ENCODE results near the gene FETUB. TPM values are rescaled to one million over a fixed set of nuclear protein-coding genes. Genes with fewer than 3 reads are reported as not detected.
A peak's percentile ranks its signal among the peaks of the same experiment; 100 is the strongest.

The FETUB gene
- total RNA-seq, 1 experiment from 2014 or later = not detected

GRCh38 chr3:186671051-186671450 is 30.9 kb downstream of the FETUB start:
- H3K27me3 ChIP-seq (ENCODE audit: insufficient read depth, low read depth) = no peaks in the 10 kb centered on the region
- no peak overlapping the region for H3K27ac ChIP-seq
- no peak for DNase-seq
- H3K4me3 ChIP-seq = no peak overlapping the region
- H3K9me3 ChIP-seq (ENCODE audit: insufficient read depth, low read depth) = no peaks in the 10 kb centered on the region; the same call in 1 of the 2 replicates
- peaks cover 9% of the 10 kb centered on the region; the same call in 1 of the 2 replicates for H3F3A ChIP-seq (ENCODE audit: insufficient read depth, low read depth)
- H3K4me1 ChIP-seq (replicated peaks; ENCODE audit: insufficient read depth) = peaks cover 22% of the 10 kb centered on the region
- no peaks in the 10 kb centered on the region for H4K20me1 ChIP-seq (ENCODE audit: insufficient read depth)
- CTCF ChIA-PET = interaction anchor here (0.6 kb wide), 1 partner anchor 56 kb away, joined by 5 read pairs; no protein-coding TSS in a partner anchor
- intact Hi-C loops (cut with micrococcal nuclease; ENCODE audit: unreplicated experiment) = no loop called here
- POLR2A ChIA-PET (ENCODE audit: unreplicated experiment) = interaction anchor here (0.5 kb wide), 1 partner anchor 875 kb away, joined by 7 read pairs; no protein-coding TSS in a partner anchor
- no TSS peak for BruUV-seq (replicated peaks)
- no peak overlapping the region for H3K4me2 ChIP-seq
- H3K9me2 ChIP-seq (ENCODE audit: insufficient read depth) = no peaks in the 10 kb centered on the region; the same call in 1 of the 2 replicates
- TF ChIP-seq, protein P1, sequence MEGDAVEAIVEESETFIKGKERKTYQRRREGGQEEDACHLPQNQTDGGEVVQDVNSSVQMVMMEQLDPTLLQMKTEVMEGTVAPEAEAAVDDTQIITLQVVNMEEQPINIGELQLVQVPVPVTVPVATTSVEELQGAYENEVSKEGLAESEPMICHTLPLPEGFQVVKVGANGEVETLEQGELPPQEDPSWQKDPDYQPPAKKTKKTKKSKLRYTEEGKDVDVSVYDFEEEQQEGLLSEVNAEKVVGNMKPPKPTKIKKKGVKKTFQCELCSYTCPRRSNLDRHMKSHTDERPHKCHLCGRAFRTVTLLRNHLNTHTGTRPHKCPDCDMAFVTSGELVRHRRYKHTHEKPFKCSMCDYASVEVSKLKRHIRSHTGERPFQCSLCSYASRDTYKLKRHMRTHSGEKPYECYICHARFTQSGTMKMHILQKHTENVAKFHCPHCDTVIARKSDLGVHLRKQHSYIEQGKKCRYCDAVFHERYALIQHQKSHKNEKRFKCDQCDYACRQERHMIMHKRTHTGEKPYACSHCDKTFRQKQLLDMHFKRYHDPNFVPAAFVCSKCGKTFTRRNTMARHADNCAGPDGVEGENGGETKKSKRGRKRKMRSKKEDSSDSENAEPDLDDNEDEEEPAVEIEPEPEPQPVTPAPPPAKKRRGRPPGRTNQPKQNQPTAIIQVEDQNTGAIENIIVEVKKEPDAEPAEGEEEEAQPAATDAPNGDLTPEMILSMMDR (conservative IDR thresholded peaks at IDR 0.05) = no peak
- no peak for TF ChIP-seq EZH2 (IDR thresholded peaks at IDR 0.05; ENCODE audit: low read depth)
- H3K36me3 ChIP-seq (ENCODE audit: low read depth) = no peaks in the 10 kb centered on the region
- no peaks in the 10 kb centered on the region for H3K79me2 ChIP-seq (ENCODE audit: low read depth)
- no peak overlapping the region for H2AFZ ChIP-seq

- no peaks in the 10 kb centered on the region for H4K20me1 ChIP-seq (ENCODE audit: insufficient read depth)
- no peaks in the 10 kb centered on the region for H3F3A ChIP-seq (ENCODE audit: insufficient read depth, low read depth)
- no peak overlapping the region for H3K4me3 ChIP-seq
- ChIA-PET CTCF (no interaction called here), POLR2A (ENCODE audit: unreplicated experiment) (interaction anchor here (0.6 kb wide), 1 partner anchor 18 kb away, joined by 3 read pairs; no protein-coding TSS in a partner anchor)
- H3K27ac ChIP-seq = no peak overlapping the region
- no peaks in the 10 kb centered on the region; the same call in 1 of the 2 replicates for H3K9me2 ChIP-seq (ENCODE audit: insufficient read depth)
- intact Hi-C loops (cut with micrococcal nuclease; ENCODE audit: unreplicated experiment) = no loop called here
- H3K79me2 ChIP-seq (ENCODE audit: low read depth) = no peaks in the 10 kb centered on the region
- no peak overlapping the region for H3K4me2 ChIP-seq
- TF ChIP-seq EZH2 (IDR thresholded peaks at IDR 0.05; ENCODE audit: low read depth) = no peak
- TF ChIP-seq, protein P1 (conservative IDR thresholded peaks at IDR 0.05) = no peak
- DNase-seq = no peak
- no TSS peak for BruUV-seq (replicated peaks)
- H3K27me3 ChIP-seq (ENCODE audit: insufficient read depth, low read depth) = no peaks in the 10 kb centered on the region
- H2AFZ ChIP-seq = no peak overlapping the region
- H3K4me1 ChIP-seq (replicated peaks; ENCODE audit: insufficient read depth) = peaks cover 7% of the 10 kb centered on the region; the same call in 1 of the 2 replicates
- H3K36me3 ChIP-seq (ENCODE audit: low read depth) = no peaks in the 10 kb centered on the region
- no peaks in the 10 kb centered on the region; the same call in 1 of the 2 replicates for H3K9me3 ChIP-seq (ENCODE audit: insufficient read depth, low read depth)
Measured at GRCh38 chr3:186678604-186679003, 38.4 kb downstream of the FETUB start.

DNA sequence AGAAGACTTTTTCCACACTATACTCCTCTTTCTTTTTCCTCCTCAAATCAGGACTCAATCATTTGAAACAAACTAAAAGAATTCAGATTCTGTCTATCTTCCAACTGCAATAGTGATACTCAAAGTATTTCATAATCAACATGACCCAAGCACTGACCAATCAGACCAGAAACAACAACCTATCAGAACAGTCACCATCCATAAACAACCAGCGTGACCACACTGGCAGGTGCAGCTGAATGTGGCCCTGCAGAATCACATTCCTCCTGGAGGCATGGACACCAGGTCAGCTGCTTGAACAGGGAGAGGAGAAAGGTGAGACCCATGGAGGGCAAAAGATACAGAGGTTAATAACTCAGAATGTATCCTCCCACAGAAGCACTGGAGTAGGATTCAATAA is 39.0 kb downstream of the FETUB start:
- POLR2A ChIA-PET (ENCODE audit: unreplicated experiment) = interaction anchor here (0.6 kb wide), 1 partner anchor 18 kb away, joined by 3 read pairs; no protein-coding TSS in a partner anchor

More for the DNA sequence above, 39.0 kb downstream of the FETUB start:
- intact Hi-C loops (cut with micrococcal nuclease; ENCODE audit: unreplicated experiment) = no loop called here
- no peaks in the 10 kb centered on the region for H4K20me1 ChIP-seq (ENCODE audit: insufficient read depth)
- DNase-seq = peak; percentile 21 to 60
- no peaks in the 10 kb centered on the region for H3F3A ChIP-seq (ENCODE audit: insufficient read depth, low read depth)
- no peak overlapping the region for H3K4me3 ChIP-seq
- no peak overlapping the region for H3K4me2 ChIP-seq
- no peaks in the 10 kb centered on the region for H3K27me3 ChIP-seq (ENCODE audit: insufficient read depth, low read depth)
- no peaks in the 10 kb centered on the region for H3K79me2 ChIP-seq (ENCODE audit: low read depth)
- H3K9me3 ChIP-seq (ENCODE audit: insufficient read depth, low read depth) = no peaks in the 10 kb centered on the region; the same call in 1 of the 2 replicates
- no peaks in the 10 kb centered on the region for H3K36me3 ChIP-seq (ENCODE audit: low read depth)
- no peaks in the 10 kb centered on the region; the same call in 1 of the 2 replicates for H3K9me2 ChIP-seq (ENCODE audit: insufficient read depth)
- H3K4me1 ChIP-seq (replicated peaks; ENCODE audit: insufficient read depth) = peaks cover 7% of the 10 kb centered on the region; the same call in 1 of the 2 replicates
- H3K27ac ChIP-seq = no peak overlapping the region
- BruUV-seq (replicated peaks) = no TSS peak
- CTCF ChIA-PET = no interaction called here
- no peak for TF ChIP-seq EZH2 (IDR thresholded peaks at IDR 0.05; ENCODE audit: low read depth)
- TF ChIP-seq, protein P1 (conservative IDR thresholded peaks at IDR 0.05) = no peak
- H2AFZ ChIP-seq = no peak overlapping the region

Data from PC-9 (cell line).